H1 (cell line): ENCODE data around the gene PAXX. TPM values are rescaled to one million over a fixed set of nuclear protein-coding genes. Genes with fewer than 3 reads are reported as not detected.

Experiments used
- ATF2 ChIP-seq: IDR thresholded peaks from 2 replicates; pipeline ENCODE4 v1.6.1; 2012; ENCODE audit warnings: low read length, inconsistent platforms
- CHD2 ChIP-seq: IDR thresholded peaks from 2 replicates; pipeline ENCODE4 v1.6.1; 2012; ENCODE audit warnings: low read length, improper control_type of control experiment
- EP300 ChIP-seq, 2 experiments: IDR thresholded peaks; 1 replicate in 1 of 2; 2 replicates in 1 of 2; pipeline ENCODE4 v1.6.1; 2011 to 2012; ENCODE audit warnings: low read depth in 2 of 2, low read length in 2 of 2, mild to moderate bottlenecking in 2 of 2, borderline replicate concordance in 1 of 2, inconsistent platforms in 1 of 2, moderate library complexity in 1 of 2
- KDM5A ChIP-seq: fragments of 200-600 bp; IDR thresholded peaks from 2 replicates; pipeline ENCODE4 v1.7.1; 2012; ENCODE audit warnings: mild to moderate bottlenecking, low read length, inconsistent platforms, mixed read lengths
- SIN3A ChIP-seq, 2 experiments: IDR thresholded peaks in 1 of 2; conservative IDR thresholded peaks in 1 of 2; 2 replicates each; pipeline ENCODE4 v1.6.1; 2011 to 2012; ENCODE audit warnings: low read length in 2 of 2, improper control_type of control experiment in 1 of 2, low read depth in 1 of 2, mild to moderate bottlenecking in 1 of 2
- TCF12 ChIP-seq: IDR thresholded peaks from 2 replicates; pipeline ENCODE4 v1.6.1; 2011; ENCODE audit warnings: low read depth, mild to moderate bottlenecking, low read length
- polyA plus RNA-seq, 7 experiments: library from polyadenylated mRNA; depleted of rRNA in 3 of 7; stranded (reverse) in 5 of 7; unstranded in 2 of 7; fragments of >200 nt in 5 of 7; fragments of 200-250 nt in 2 of 7; gene quantifications; 1 replicate in 5 of 7; 2 replicates in 1 of 7; 4 replicates in 1 of 7; pipeline versions ENCODE4 v1.2.1 to v1.2.3, GENCODE V29; 2011 to 2013; ENCODE audit warnings: missing spikeins in 2 of 7, mixed read lengths in 2 of 7
- total RNA-seq: library from RNA; stranded (reverse); fragmentation: NEBNext Ultra II Directional; extraction: Animal tissue kit (Norgen Biotek cat#: 25700); gene quantifications from 2 replicates; pipeline ENCODE4 v1.2.1, GENCODE V29; 2021

PAXX gene
- total and polyA plus RNA-seq, 2 of the 8 experiments (the other 6 are each of a cell fraction or from before 2014, with no cell fraction given), result 43.4 to 45.9 TPM

- TF ChIP-seq SIN3A (conservative IDR thresholded peaks at IDR 0.05 in 1 of 2, IDR thresholded peaks at IDR 0.05 in 1 of 2; ENCODE audit: low read depth in 1 of 2, low read length in 2 of 2), result no peak
- no peak for TF ChIP-seq EP300 (IDR thresholded peaks at IDR 0.05; ENCODE audit: borderline replicate concordance in 1 of 2, low read depth in 2 of 2, low read length in 2 of 2)
- TF ChIP-seq KDM5A, result no peak
- TF ChIP-seq CHD2, result no peak
- no peak for TF ChIP-seq TCF12
- TF ChIP-seq ATF2, result no peak
- TF ChIP-seq, all 59 proteins: peak for 0
Measured at GRCh38 chr9:136981588-136982231, 10.5 kb upstream of the PAXX start (continued).
